WTC11 (cell line): ENCODE results near the gene AGA.

Experiments
- CTCF ChIP-seq: fragments of 200-600 bp; IDR thresholded peaks from 2 replicates; pipeline ENCODE4 v1.8.0; 2022; ENCODE audit warnings: antibody characterized with exemption
- ERG ChIP-seq: fragments of 250-450 bp; sonication (Bioruptor Pico); IDR thresholded peaks from 2 replicates; pipeline ENCODE4 v1.8.0; 2021; ENCODE audit warnings: mild to moderate bottlenecking
- NFE2L1 ChIP-seq: sonication (generic); formaldehyde crosslinking; IDR thresholded peaks from 2 replicates; pipeline ENCODE4 v1.8.1; 2023; ENCODE audit warnings: missing genetic modification reagents
- TEAD4 ChIP-seq: sonication (generic); formaldehyde crosslinking; IDR thresholded peaks from 2 replicates; pipeline ENCODE4 v1.8.0; 2022; ENCODE audit warnings: mild to moderate bottlenecking, missing genetic modification reagents
- ZBTB43 ChIP-seq: sonication (generic); formaldehyde crosslinking; IDR thresholded peaks from 2 replicates; pipeline ENCODE4 v1.8.1; 2023; ENCODE audit warnings: mild to moderate bottlenecking, missing genetic modification reagents

- TF ChIP-seq TEAD4 (no peak), ZBTB43 (no peak), NFE2L1 (CRISPR knock-in tag) (no peak), CTCF (no peak), ERG (no peak)
Observed at GRCh38 chr4:177434667-177435066, 7.6 kb downstream of the AGA start.
